Tongue (tissue), 2 donors: ENCODE measurements around the gene KIF21A. TPM values are rescaled to one million over a fixed set of nuclear protein-coding genes. Genes with fewer than 3 reads are reported as not detected.

Experiments used
- DNase-seq: peaks from one replicate; pipeline ENCODE4 v3.0.0-alpha.2; 2015
- total RNA-seq: library from RNA; depleted of rRNA; stranded (reverse); fragments of >200 nt; gene quantifications from one replicate; pipeline ENCODE4 v1.2.3, GENCODE V29; 2014

The KIF21A gene
- total RNA-seq, 1 donor from 2014 or later, result 34.9 TPM

DNA sequence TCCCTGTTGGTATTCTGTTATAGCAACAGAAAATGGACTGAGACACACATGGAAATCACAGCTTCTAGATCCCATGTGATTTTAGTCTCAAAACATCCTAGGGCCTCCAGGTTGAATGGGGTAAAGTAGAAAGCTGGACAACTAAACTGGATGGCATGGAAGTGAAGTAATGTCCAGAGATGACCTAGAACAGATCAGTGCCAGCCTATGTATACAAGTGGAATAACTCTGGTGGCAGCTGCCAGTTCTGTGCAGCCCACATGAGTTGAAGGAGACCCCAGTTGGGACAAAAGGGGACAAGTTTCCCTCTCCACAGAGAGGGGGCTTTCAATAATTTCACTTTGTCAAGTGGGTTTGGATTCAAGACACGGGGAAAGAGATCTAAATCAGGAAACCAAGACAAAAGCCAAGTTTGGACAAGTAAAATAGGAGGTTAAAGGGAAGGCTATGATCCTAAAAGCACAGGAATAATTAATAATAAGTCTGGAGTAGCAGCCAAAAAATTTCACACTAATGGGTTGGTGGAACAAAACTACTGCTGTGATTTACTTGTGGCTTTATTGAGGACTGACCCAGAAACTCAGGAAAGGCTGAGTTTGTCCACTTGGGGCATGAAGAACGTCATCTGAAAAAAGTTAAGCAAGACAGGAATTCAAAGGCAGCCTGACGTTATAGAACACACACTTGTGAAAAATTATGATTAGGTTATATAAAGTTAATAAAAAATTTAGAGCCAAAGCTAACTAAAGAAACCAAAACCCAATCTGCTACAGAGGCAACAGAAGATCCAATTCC, 11.7 kb downstream of the KIF21A start:
- no peak for DNase-seq

- no peak for DNase-seq
Observed at GRCh38 chr12:39429809-39430208, 13.1 kb downstream of the KIF21A start.

DNA sequence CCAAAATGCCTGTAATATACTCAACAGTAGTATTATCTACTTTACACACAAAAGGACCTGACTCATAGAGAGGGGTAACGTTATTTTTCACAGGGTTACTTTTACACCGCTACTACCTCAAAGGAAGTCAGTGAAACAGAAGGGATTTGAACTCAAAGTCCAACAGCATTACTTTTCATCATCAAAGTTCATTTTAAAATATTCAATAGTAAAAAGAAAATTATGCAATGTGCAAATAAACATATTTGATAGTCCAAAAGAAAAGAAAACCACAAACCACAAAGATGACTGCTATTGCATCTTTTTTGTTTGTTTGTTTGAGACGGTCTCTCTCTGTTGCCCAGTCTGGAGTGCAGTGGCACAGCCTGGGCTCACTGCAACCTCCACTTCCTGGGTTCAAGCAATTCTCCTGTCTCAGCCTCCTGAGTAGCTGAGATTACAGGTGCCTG, 15.5 kb downstream of the KIF21A start:
- DNase-seq, result no peak

GRCh38 chr12:39426636-39427240, 16.2 kb downstream of the KIF21A start:
- DNase-seq, result no peak

GRCh38 chr12:39420043-39420442, 22.9 kb downstream of the KIF21A start:
- no peak for DNase-seq

GRCh38 chr12:39419471-39419870, 23.4 kb downstream of the KIF21A start:
- no peak for DNase-seq

GRCh38 chr12:39417916-39418315, 25.0 kb downstream of the KIF21A start:
- no peak for DNase-seq

DNA sequence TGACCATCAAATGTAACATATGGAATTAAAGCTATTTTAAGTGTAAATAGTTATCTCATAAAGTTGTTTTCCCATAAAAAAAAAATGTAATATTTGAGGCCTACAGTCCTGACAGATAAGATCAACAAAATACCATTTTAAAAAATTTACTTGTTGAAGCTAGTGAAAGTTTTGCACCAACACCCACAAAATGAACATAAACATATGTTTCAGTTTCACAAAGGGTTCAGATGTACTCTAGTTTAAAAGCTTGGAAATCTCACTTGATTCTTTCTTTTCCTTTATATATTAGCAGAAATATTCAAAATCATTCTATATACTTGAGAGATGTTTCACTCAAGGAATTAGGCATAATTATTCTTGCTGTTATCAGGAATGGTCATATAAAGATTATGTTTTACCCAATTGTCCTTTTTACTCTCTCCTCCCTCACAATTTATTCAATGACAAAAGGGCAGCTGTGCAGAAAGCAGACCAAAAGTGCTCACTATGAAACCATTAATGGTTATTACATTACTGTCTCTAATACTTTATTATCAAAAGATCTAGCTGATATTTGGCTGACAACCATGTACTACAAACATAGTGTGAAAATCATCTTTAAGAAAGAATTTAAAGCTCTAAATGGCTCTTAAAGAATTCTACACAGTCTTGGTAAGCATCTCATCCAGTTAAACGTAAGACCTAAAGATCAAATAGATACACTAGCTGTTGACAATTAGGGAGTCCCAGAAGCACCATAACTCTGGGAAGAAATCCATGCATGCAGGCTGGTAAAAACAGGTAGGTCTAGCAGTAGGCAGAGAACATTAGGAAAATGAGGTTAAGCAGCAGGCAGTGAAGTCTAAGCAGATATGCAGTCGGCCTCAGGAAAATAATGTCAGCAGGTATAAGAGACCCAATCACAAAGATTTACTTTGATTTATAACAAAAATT, 28.8 kb downstream of the KIF21A start:
- no peak for DNase-seq

GRCh38 chr12:39412210-39412609, 30.7 kb downstream of the KIF21A start:
- no peak for DNase-seq

GRCh38 chr12:39406262-39406661, 36.7 kb downstream of the KIF21A start:
- no peak for DNase-seq

DNA sequence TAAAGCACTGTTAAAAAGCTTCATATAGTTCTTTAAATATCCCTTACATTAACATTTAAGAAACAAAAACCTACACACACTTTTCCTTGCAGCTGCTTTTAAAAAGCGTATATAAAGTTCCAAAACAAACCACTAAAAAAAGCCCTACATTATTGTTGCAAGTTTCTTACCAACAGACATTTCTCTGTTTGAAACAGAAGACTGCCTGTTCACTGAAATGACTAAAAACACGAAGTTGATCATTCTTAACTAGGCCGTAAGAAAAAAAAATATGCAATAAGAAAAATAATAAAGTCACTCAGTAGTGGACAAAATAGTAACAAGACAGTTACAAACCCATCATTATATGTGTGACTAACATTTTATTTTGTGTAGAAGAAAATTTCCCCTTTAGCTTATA, 37.3 kb downstream of the KIF21A start:
- no peak for DNase-seq

- DNase-seq, result no peak
Observed at GRCh38 chr12:39404000-39404399, 38.9 kb downstream of the KIF21A start.

- no peak for DNase-seq
Observed at GRCh38 chr12:39403376-39403775, 39.5 kb downstream of the KIF21A start.

DNA sequence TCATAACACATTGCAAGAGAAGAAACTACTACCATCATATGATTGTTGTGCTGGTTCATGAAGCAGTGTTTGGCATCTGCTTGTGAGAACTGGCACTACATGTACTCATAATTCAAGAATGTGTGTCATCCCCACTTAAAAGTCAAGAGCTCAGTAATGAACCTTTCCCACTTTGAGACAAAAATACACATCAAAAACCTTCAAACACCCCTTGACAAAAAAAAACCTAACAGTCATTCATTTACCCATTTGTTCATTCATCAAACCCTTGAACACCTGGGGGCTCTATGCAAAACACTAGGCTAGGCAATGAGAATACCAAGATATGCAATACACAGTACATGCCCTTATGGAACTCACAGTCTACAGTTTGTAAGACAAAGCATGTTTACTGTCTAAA, 40.0 kb downstream of the KIF21A start:
- DNase-seq, result no peak

GRCh38 chr12:39401459-39401858, 41.5 kb downstream of the KIF21A start:
- no peak for DNase-seq

- DNase-seq, result no peak
Observed at GRCh38 chr12:39395866-39396265, 47.1 kb downstream of the KIF21A start.

DNA sequence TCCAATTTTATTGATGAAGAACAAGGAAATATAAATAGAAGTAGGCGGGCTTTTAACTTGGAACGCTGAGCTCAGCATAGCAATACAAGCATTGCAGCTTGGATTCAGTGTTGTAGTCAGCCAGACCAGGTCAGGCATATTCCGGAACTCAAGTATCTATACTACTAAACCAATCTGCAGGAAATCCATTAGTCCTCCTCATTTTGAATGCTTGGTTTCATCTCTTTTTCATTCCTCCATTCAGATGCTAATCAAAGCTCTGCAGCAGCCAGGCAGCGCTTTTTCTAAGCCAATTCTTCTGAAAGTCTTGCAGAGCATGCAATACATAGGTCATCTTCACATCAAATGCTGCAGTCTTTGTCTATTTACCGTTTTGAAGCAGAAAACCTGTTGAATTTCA, 49.0 kb downstream of the KIF21A start:
- DNase-seq, result no peak

GRCh38 chr12:39393179-39393578, 49.7 kb downstream of the KIF21A start:
- DNase-seq, result no peak

DNA sequence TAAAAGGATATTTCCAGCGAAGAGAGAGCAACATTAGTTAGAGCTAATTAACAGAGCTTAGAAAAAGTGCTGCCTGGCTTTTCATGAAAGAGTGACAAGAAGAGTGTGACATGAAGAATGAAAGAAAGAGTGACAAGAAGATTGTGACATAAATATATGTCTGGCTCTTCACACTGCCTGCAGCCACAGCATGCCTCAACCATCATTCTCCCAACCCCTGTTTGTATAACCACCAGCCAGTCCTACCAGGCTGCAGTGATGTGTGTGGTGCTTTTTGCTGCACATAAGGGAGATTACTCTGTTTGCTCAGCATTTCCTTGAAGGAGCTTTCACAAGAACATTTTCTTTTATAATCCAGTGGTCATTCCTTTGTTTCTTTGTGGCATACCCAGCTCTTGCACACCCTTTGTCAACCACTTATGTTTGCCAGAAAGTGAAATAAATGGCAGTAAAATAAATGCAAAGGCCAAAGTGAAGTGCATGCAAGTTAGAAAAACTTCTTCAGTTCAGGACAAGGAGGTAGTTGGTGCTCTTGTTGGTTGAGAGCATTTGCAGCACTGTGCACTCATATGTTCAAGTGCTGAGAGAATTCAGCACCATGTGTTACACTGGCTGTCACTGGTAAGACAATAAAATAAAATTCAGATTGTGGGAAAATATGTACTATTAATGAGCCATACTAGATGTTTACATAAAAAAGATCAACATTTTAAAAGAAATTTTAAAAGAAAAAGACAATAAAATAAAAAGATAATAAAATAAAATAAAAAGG, 50.6 kb downstream of the KIF21A start:
- no peak for DNase-seq

- DNase-seq, result no peak
Observed at GRCh38 chr12:39390752-39391151, 52.2 kb downstream of the KIF21A start.

DNA sequence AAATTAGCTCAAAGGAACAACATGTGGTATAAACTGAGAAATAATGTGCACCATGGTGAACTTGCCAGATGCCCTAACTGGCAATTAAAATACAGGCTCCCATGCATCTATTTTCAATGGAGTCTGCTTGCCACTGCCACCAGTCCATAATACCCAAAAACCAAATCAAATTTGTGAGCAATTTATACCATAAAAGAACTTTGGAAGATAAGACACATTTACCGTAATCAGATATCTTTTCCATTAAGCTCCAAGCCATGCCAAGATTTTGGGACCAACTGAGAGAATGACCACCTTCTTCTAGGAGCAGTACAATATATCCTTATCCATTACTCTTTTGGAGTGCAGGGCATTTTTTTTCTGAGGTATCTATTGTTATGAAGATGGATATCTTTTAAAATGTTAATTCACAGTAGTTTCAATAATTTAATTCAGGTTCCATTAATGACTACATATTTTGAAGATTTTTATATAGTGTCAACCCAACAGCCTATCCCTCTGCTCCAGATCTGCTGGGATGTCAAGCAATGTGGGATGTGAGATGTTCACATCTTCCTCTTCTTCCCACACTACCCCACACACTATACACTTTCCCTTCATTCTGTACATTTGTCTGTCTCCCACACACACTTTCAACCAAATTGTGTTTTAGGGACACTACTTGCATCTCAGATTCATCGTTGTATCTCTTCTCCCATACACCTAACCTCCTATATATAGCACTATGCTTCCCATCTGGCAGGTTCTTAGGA, 53.3 kb downstream of the KIF21A start:
- DNase-seq, result no peak
